WTC11 (cell line): ENCODE results near the gene STXBP5. TPM values are rescaled to one million over a fixed set of nuclear protein-coding genes. Genes with fewer than 3 reads are reported as not detected.

Experiments
- ATAC-seq: fragments of 200-7000 bp; cut with Tn5 transposase; 2 replicates; pipeline ENCODE4 v1.10.0; 2021; ENCODE audit warnings: mild to moderate bottlenecking, moderate library complexity
- CTCF ChIA-PET: fragments of 300-600 bp; sonication (Branson Sonifier 250); formaldehyde crosslinking; loops from one replicate; lab custom pipeline; 2021; ENCODE audit warnings: antibody characterized with exemption; lab: Charles Lee
- POLR2A ChIA-PET: fragments of 350-600 bp; sonication (Branson Sonifier 250); formaldehyde crosslinking; loops from one replicate; lab custom pipeline; 2021; ENCODE audit warnings: antibody characterized with exemption; lab: Charles Lee
- DNase-seq: peaks from one replicate; pipeline ENCODE4 v3.0.0; 2021; ENCODE audit warnings: low spot score
- H3K27ac Mint-ChIP-seq: 2 replicates; pipeline ENCODE4 v1.8.0; 2021; ENCODE audit warnings: mixed read lengths
- H3K27me3 Mint-ChIP-seq: 2 replicates; pipeline ENCODE4 v1.8.0; 2021; ENCODE audit warnings: low read depth, mild to moderate bottlenecking, moderate library complexity, mixed read lengths
- H3K36me3 Mint-ChIP-seq: 2 replicates; pipeline ENCODE4 v1.8.0; 2021; ENCODE audit warnings: mixed read lengths
- H3K4me1 Mint-ChIP-seq: 2 replicates; pipeline ENCODE4 v1.8.0; 2022; ENCODE audit warnings: mixed read lengths
- H3K4me3 Mint-ChIP-seq: 2 replicates; pipeline ENCODE4 v1.8.0; 2021; ENCODE audit warnings: mild to moderate bottlenecking, moderate library complexity, mixed read lengths
- H3K9me3 Mint-ChIP-seq: 2 replicates; pipeline ENCODE4 v1.8.0; 2021; ENCODE audit warnings: mixed read lengths
- ETV6 ChIP-seq: sonication (generic); formaldehyde crosslinking; IDR thresholded peaks from 2 replicates; pipeline ENCODE4 v1.8.1; 2022; ENCODE audit warnings: mild to moderate bottlenecking, missing genetic modification reagents
- GTF2I ChIP-seq: fragments of 250-450 bp; sonication (Bioruptor Pico); conservative IDR thresholded peaks from 2 replicates; pipeline ENCODE4 v1.4.0; 2021; ENCODE audit warnings: mild to moderate bottlenecking
- JAZF1 ChIP-seq: fragments of 250-450 bp; sonication (Bioruptor Pico); IDR thresholded peaks from 2 replicates; pipeline ENCODE4 v1.9.0; 2021; ENCODE audit warnings: moderate library complexity, mild to moderate bottlenecking, inconsistent platforms
- MYBL2 ChIP-seq: sonication (generic); formaldehyde crosslinking; IDR thresholded peaks from 2 replicates; pipeline ENCODE4 v1.8.1; 2023; ENCODE audit warnings: mild to moderate bottlenecking, moderate library complexity, missing genetic modification reagents
- NFE2L1 ChIP-seq: sonication (generic); formaldehyde crosslinking; IDR thresholded peaks from 2 replicates; pipeline ENCODE4 v1.8.1; 2023; ENCODE audit warnings: missing genetic modification reagents
- PRRX2 ChIP-seq: fragments of 250-450 bp; sonication (Bioruptor Pico); IDR thresholded peaks from 2 replicates; pipeline ENCODE4 v1.8.0; 2021; ENCODE audit warnings: mild to moderate bottlenecking
- SOX15 ChIP-seq: fragments of 250-450 bp; sonication (Bioruptor Pico); IDR thresholded peaks from 2 replicates; pipeline ENCODE4 v1.9.0; 2021; ENCODE audit warnings: mild to moderate bottlenecking
- TCF7 ChIP-seq: sonication (generic); formaldehyde crosslinking; IDR thresholded peaks from 2 replicates; pipeline ENCODE4 v1.8.0; 2022; ENCODE audit warnings: mild to moderate bottlenecking, low read depth, missing genetic modification reagents, moderate library complexity
- TEAD1 ChIP-seq: sonication (generic); formaldehyde crosslinking; IDR thresholded peaks from 2 replicates; pipeline ENCODE4 v1.8.0; 2022; ENCODE audit warnings: mild to moderate bottlenecking, missing genetic modification reagents
- TEAD4 ChIP-seq: sonication (generic); formaldehyde crosslinking; IDR thresholded peaks from 2 replicates; pipeline ENCODE4 v1.8.0; 2022; ENCODE audit warnings: mild to moderate bottlenecking, missing genetic modification reagents
- TP53 ChIP-seq: sonication (generic); formaldehyde crosslinking; IDR thresholded peaks from 2 replicates; pipeline ENCODE4 v1.8.1; 2023; ENCODE audit warnings: mild to moderate bottlenecking, missing genetic modification reagents
- ZNF219 ChIP-seq: sonication (generic); formaldehyde crosslinking; IDR thresholded peaks from 2 replicates; pipeline ENCODE4 v1.8.0; 2023; ENCODE audit warnings: missing genetic modification reagents, mild to moderate bottlenecking, borderline replicate concordance
- ZNF263 ChIP-seq: sonication (generic); formaldehyde crosslinking; IDR thresholded peaks from 2 replicates; pipeline ENCODE4 v1.8.1; 2022; ENCODE audit warnings: low read depth, mild to moderate bottlenecking, moderate library complexity, missing genetic modification reagents
- total RNA-seq: library from RNA; stranded (reverse); gene quantifications from 3 replicates; pipeline ENCODE4 v1.2.3, GENCODE V29; 2021
- TF ChIP-seq, protein P1 (sequence below): fragments of 250-450 bp; sonication (Bioruptor Pico); IDR thresholded peaks from 2 replicates; pipeline ENCODE4 v1.9.0; 2021; ENCODE audit warnings: mild to moderate bottlenecking, borderline replicate concordance
- TF ChIP-seq, protein P2 (sequence below): sonication (generic); formaldehyde crosslinking; IDR thresholded peaks from 2 replicates; pipeline ENCODE4 v1.8.1; 2022; ENCODE audit warnings: low read depth, mild to moderate bottlenecking, moderate library complexity, missing genetic modification reagents, borderline replicate concordance
- TF ChIP-seq, protein P3 (sequence below): sonication (generic); formaldehyde crosslinking; IDR thresholded peaks from 2 replicates; pipeline ENCODE4 v1.8.0; 2022; ENCODE audit warnings: missing genetic modification reagents
- TF ChIP-seq, protein P4 (sequence below): sonication (generic); formaldehyde crosslinking; IDR thresholded peaks from 2 replicates; pipeline ENCODE4 v1.8.1; 2022; ENCODE audit warnings: low read depth, missing genetic modification reagents, borderline replicate concordance
- TF ChIP-seq, protein P5 (sequence below): sonication (generic); formaldehyde crosslinking; IDR thresholded peaks from 2 replicates; pipeline ENCODE4 v1.8.1; 2023; ENCODE audit warnings: mild to moderate bottlenecking, moderate library complexity, missing genetic modification reagents
- TF ChIP-seq, protein P6 (sequence below): sonication (generic); formaldehyde crosslinking; IDR thresholded peaks from 2 replicates; pipeline ENCODE4 v1.8.1; 2022; ENCODE audit warnings: mild to moderate bottlenecking, moderate library complexity, missing genetic modification reagents

STXBP5 gene
- total RNA-seq, 1 experiment from 2014 or later = 13.2 TPM

DNA sequence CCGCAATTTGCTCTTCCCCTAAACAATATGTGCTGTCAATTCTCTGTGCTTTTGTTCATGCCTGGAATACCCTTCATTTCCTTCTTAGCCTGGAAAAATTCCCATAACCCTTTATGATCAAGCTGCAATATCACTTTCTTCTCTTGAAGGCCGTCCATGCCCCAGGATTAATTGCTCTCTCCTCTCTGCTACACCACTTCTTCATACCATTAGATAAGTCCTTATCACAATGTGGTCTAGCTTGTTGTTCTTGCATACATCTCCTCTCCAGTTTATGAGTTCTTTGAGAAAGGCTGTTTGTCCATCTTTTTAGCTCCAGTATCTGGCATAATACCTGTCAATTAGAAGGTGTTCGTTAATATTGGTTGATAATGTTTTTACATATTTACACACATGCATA is 193.1 kb downstream of the STXBP5 start (continued):
- TF ChIP-seq ZNF263 (CRISPR knock-in tag) (no peak), TCF7 (CRISPR knock-in tag) (no peak), TP53 (no peak), NFE2L1 (no peak), JAZF1 (CRISPR knock-in tag) (no peak)
- TF ChIP-seq, protein P1, sequence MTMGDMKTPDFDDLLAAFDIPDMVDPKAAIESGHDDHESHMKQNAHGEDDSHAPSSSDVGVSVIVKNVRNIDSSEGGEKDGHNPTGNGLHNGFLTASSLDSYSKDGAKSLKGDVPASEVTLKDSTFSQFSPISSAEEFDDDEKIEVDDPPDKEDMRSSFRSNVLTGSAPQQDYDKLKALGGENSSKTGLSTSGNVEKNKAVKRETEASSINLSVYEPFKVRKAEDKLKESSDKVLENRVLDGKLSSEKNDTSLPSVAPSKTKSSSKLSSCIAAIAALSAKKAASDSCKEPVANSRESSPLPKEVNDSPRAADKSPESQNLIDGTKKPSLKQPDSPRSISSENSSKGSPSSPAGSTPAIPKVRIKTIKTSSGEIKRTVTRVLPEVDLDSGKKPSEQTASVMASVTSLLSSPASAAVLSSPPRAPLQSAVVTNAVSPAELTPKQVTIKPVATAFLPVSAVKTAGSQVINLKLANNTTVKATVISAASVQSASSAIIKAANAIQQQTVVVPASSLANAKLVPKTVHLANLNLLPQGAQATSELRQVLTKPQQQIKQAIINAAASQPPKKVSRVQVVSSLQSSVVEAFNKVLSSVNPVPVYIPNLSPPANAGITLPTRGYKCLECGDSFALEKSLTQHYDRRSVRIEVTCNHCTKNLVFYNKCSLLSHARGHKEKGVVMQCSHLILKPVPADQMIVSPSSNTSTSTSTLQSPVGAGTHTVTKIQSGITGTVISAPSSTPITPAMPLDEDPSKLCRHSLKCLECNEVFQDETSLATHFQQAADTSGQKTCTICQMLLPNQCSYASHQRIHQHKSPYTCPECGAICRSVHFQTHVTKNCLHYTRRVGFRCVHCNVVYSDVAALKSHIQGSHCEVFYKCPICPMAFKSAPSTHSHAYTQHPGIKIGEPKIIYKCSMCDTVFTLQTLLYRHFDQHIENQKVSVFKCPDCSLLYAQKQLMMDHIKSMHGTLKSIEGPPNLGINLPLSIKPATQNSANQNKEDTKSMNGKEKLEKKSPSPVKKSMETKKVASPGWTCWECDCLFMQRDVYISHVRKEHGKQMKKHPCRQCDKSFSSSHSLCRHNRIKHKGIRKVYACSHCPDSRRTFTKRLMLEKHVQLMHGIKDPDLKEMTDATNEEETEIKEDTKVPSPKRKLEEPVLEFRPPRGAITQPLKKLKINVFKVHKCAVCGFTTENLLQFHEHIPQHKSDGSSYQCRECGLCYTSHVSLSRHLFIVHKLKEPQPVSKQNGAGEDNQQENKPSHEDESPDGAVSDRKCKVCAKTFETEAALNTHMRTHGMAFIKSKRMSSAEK (CRISPR knock-in tag) = no peak
- TF ChIP-seq, protein P2, sequence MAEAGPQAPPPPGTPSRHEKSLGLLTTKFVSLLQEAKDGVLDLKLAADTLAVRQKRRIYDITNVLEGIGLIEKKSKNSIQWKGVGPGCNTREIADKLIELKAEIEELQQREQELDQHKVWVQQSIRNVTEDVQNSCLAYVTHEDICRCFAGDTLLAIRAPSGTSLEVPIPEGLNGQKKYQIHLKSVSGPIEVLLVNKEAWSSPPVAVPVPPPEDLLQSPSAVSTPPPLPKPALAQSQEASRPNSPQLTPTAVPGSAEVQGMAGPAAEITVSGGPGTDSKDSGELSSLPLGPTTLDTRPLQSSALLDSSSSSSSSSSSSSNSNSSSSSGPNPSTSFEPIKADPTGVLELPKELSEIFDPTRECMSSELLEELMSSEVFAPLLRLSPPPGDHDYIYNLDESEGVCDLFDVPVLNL (CRISPR knock-in tag) = no peak

DNA sequence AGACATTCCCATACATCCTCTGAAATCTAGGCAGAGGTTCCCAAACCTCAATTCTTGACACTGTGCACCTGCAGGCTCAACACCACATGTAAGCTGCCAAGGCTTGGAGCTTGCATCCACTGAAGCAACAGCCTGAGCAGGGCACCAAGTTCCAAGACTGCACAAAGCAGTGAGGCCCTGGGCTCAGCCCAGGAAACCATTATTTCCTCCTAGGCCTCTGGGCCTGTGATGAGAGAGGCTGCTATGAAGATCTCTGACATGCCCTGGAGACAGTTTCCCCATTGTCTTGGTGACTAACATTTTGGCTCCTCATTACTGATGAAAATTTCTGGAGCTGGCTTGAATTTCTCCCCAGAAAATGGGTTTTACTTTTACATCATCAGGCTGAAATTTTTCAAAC is 196.8 kb downstream of the STXBP5 start:
- H3K27me3 Mint-ChIP-seq = no peaks in the 10 kb centered on the region
- no peak for ATAC-seq
- POLR2A ChIA-PET = no interaction called here
- TF ChIP-seq ETV6 (CRISPR knock-in tag) = no peak
- TF ChIP-seq ZNF219 (CRISPR knock-in tag) = no peak
- TF ChIP-seq TEAD1 (CRISPR knock-in tag) = no peak
- no peak for TF ChIP-seq JAZF1 (CRISPR knock-in tag)
- TF ChIP-seq, protein P3, sequence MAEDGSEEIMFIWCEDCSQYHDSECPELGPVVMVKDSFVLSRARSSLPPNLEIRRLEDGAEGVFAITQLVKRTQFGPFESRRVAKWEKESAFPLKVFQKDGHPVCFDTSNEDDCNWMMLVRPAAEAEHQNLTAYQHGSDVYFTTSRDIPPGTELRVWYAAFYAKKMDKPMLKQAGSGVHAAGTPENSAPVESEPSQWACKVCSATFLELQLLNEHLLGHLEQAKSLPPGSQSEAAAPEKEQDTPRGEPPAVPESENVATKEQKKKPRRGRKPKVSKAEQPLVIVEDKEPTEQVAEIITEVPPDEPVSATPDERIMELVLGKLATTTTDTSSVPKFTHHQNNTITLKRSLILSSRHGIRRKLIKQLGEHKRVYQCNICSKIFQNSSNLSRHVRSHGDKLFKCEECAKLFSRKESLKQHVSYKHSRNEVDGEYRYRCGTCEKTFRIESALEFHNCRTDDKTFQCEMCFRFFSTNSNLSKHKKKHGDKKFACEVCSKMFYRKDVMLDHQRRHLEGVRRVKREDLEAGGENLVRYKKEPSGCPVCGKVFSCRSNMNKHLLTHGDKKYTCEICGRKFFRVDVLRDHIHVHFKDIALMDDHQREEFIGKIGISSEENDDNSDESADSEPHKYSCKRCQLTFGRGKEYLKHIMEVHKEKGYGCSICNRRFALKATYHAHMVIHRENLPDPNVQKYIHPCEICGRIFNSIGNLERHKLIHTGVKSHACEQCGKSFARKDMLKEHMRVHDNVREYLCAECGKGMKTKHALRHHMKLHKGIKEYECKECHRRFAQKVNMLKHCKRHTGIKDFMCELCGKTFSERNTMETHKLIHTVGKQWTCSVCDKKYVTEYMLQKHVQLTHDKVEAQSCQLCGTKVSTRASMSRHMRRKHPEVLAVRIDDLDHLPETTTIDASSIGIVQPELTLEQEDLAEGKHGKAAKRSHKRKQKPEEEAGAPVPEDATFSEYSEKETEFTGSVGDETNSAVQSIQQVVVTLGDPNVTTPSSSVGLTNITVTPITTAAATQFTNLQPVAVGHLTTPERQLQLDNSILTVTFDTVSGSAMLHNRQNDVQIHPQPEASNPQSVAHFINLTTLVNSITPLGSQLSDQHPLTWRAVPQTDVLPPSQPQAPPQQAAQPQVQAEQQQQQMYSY (CRISPR knock-in tag) = no peak
- TF ChIP-seq NFE2L1 = no peak
- TF ChIP-seq, protein P1 (CRISPR knock-in tag) = no peak
- no peak for TF ChIP-seq TEAD4
- TF ChIP-seq MYBL2 = no peak
- TF ChIP-seq, protein P4, sequence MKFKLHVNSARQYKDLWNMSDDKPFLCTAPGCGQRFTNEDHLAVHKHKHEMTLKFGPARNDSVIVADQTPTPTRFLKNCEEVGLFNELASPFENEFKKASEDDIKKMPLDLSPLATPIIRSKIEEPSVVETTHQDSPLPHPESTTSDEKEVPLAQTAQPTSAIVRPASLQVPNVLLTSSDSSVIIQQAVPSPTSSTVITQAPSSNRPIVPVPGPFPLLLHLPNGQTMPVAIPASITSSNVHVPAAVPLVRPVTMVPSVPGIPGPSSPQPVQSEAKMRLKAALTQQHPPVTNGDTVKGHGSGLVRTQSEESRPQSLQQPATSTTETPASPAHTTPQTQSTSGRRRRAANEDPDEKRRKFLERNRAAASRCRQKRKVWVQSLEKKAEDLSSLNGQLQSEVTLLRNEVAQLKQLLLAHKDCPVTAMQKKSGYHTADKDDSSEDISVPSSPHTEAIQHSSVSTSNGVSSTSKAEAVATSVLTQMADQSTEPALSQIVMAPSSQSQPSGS = no peak
- TF ChIP-seq SOX15 = no peak
- TF ChIP-seq PRRX2 = no peak
- TF ChIP-seq, protein P5, sequence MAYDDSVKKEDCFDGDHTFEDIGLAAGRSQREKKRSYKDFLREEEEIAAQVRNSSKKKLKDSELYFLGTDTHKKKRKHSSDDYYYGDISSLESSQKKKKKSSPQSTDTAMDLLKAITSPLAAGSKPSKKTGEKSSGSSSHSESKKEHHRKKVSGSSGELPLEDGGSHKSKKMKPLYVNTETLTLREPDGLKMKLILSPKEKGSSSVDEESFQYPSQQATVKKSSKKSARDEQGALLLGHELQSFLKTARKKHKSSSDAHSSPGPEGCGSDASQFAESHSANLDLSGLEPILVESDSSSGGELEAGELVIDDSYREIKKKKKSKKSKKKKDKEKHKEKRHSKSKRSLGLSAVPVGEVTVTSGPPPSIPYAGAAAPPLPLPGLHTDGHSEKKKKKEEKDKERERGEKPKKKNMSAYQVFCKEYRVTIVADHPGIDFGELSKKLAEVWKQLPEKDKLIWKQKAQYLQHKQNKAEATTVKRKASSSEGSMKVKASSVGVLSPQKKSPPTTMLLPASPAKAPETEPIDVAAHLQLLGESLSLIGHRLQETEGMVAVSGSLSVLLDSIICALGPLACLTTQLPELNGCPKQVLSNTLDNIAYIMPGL (CRISPR knock-in tag) = no peak
- TF ChIP-seq, protein P6, sequence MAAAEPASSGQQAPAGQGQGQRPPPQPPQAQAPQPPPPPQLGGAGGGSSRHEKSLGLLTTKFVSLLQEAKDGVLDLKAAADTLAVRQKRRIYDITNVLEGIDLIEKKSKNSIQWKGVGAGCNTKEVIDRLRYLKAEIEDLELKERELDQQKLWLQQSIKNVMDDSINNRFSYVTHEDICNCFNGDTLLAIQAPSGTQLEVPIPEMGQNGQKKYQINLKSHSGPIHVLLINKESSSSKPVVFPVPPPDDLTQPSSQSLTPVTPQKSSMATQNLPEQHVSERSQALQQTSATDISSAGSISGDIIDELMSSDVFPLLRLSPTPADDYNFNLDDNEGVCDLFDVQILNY = no peak
- TF ChIP-seq GTF2I (CRISPR knock-in tag) = no peak

More for the DNA sequence above, 196.8 kb downstream of the STXBP5 start:
- Mint-ChIP-seq H3K27ac (no peak overlapping the region), H3K9me3 (peaks cover 42% of the 10 kb centered on the region), H3K36me3 (peaks cover 24% of the 10 kb centered on the region), H3K4me3 (no peak overlapping the region), H3K4me1 (no peaks in the 10 kb centered on the region)
- DNase-seq = no peak
- CTCF ChIA-PET = no interaction called here
